ENCODE results near the gene THBS1. TPM values are rescaled to one million over a fixed set of nuclear protein-coding genes. Genes with fewer than 3 reads are reported as not detected.

THBS1 gene
- total and polyA plus RNA-seq, 2 donors (not counting 1 experiment from before 2014, with no cell fraction given), result 0.63 to 4.3 TPM

DNA sequence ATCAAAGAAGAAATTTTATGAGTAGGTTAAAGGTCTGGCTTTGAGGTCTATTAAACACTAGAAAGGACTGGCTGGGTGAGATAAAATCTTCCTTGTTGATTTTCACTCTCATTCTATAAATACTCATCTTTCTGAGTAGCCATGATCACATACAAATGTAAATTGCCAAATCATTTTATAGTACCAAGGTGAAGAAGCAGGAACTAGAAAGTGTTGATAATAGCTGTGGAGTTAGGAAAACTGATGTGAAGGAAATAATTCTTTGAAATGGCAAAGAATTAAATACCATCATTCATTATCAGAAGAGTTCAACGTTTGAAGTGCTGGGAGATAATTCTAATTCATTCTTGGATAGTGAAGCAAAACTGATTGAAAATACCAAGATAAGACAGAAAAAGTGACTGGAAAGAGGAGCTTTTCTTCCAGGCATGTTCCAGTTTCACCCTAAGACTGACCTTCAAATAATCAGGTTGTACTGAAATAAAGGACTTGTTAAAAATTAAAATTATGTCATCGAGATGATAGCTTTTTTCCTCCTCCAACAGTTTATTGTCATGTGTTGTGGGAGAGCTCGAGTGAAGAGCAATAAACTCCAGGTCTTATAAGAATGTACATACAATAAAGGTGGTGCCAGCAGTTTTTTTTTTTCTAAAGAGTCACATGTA is 17.4 kb downstream of the THBS1 start:
- Mint-ChIP-seq H3K9me3 (ENCODE audit: insufficient read depth) (no peaks in the 10 kb centered on the region), H3K4me1 (no peaks in the 10 kb centered on the region), H3K4me3 (no peak overlapping the region), H3K27ac (no peak overlapping the region), H3K27me3 (peaks cover 15% of the 10 kb centered on the region)
- no peaks in the 10 kb centered on the region for H3K27me3 ChIP-seq (replicated peaks in 1 of 4; ENCODE audit: control extremely low read depth in 1 of 4, control insufficient read depth in 3 of 4, insufficient read depth in 4 of 4, low read length in 3 of 4)
- no peaks in the 10 kb centered on the region for H3K9me3 ChIP-seq (ENCODE audit: control extremely low read depth in 1 of 3, control insufficient read depth in 2 of 3, insufficient read depth in 1 of 3, low read length in 2 of 3)
- no peak overlapping the region for H2AFZ ChIP-seq (ENCODE audit: insufficient read depth, low read depth, low read length, poor library complexity, severe bottlenecking)
- ChIA-PET POLR2A (no interaction called here), CTCF (no interaction called here)
- ATAC-seq (ENCODE audit: low read depth), result no peak
- DNase-seq, result no peak
- WGBS (ENCODE audit: insufficient coverage), result no CpG with 5 or more reads among the region's 3 CpGs
- no peak overlapping the region for H3K4me3 ChIP-seq (ENCODE audit: control extremely low read depth in 1 of 5, extremely low read depth in 1 of 5, insufficient read depth in 1 of 5, low read depth in 2 of 5, low read length in 4 of 5)
- TF ChIP-seq, protein P1, sequence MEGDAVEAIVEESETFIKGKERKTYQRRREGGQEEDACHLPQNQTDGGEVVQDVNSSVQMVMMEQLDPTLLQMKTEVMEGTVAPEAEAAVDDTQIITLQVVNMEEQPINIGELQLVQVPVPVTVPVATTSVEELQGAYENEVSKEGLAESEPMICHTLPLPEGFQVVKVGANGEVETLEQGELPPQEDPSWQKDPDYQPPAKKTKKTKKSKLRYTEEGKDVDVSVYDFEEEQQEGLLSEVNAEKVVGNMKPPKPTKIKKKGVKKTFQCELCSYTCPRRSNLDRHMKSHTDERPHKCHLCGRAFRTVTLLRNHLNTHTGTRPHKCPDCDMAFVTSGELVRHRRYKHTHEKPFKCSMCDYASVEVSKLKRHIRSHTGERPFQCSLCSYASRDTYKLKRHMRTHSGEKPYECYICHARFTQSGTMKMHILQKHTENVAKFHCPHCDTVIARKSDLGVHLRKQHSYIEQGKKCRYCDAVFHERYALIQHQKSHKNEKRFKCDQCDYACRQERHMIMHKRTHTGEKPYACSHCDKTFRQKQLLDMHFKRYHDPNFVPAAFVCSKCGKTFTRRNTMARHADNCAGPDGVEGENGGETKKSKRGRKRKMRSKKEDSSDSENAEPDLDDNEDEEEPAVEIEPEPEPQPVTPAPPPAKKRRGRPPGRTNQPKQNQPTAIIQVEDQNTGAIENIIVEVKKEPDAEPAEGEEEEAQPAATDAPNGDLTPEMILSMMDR (IDR thresholded peaks at IDR 0.05), result no peak
- no peak for TF ChIP-seq EZH2 (IDR thresholded peaks at IDR 0.05; ENCODE audit: borderline replicate concordance, insufficient read depth, low read depth, low read length, poor library complexity, severe bottlenecking)
- H3K79me2 ChIP-seq (ENCODE audit: control insufficient read depth, insufficient read depth, low read length), result no peaks in the 10 kb centered on the region
- H4K20me1 ChIP-seq (ENCODE audit: control insufficient read depth, insufficient read depth, low read length, poor library complexity, severe bottlenecking), result no peaks in the 10 kb centered on the region
- H3K4me2 ChIP-seq (replicated peaks; ENCODE audit: low read depth, low read length, poor library complexity, severe bottlenecking), result no peak overlapping the region
- H3K27ac ChIP-seq (ENCODE audit: low read length in 2 of 2), result no peak overlapping the region
- no peaks in the 10 kb centered on the region for H3K4me1 ChIP-seq (ENCODE audit: control insufficient read depth in 2 of 2, insufficient read depth in 2 of 2, low read length in 2 of 2)
- H3K9ac ChIP-seq (ENCODE audit: low read length), result no peak overlapping the region
- intact Hi-C loops (cut with micrococcal nuclease), result no loop called here
- H3K36me3 ChIP-seq (replicated peaks in 1 of 2; ENCODE audit: control extremely low read depth in 1 of 2, control insufficient read depth in 1 of 2, extremely low read depth in 1 of 2, insufficient read depth in 2 of 2, low read length in 1 of 2), result no peaks in the 10 kb centered on the region

DNA sequence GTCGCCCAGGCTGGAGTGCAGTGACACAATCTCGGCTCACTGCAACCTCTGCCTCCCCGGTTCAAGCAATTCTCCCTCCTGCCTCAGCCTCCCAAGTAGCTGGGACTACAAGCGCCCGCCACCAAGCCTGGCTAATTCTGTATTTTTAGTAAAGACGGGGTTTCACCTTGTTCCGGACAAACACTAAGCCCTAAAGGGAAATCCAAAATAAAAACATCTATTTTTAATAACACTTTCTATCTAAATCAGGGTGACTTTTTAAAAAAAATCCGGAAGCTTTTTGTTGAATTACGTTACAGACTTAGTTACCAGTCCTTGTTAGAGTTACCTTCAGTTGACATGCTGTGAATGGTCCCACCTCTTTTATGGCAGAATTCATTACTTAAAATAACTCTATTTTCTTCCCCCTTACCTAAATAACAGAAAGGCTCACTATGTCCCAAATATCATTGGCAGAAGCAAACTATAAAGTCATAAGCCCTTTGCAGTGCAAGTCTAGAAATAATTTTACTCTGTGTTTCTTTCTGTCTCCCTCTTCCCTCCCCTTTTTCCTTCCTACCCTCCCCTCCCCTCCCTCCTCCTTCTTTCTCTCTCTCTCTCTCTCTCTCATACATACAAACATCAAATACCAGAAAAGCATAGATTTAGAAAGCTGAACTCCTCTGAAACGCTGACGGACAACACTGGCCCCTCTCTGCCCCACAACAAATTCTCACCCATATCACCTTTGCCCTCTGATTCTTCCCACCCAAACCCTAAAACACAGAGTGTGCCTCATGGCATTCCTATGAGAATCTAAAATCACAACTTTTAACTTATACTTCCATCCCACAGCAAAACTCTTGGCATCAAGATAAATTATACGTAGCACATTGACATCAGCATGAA is 18.3 kb downstream of the THBS1 start:
- Mint-ChIP-seq H3K27ac (no peak overlapping the region), H3K4me1 (no peaks in the 10 kb centered on the region), H3K4me3 (no peak overlapping the region), H3K9me3 (ENCODE audit: insufficient read depth) (no peaks in the 10 kb centered on the region), H3K27me3 (peaks cover 12% of the 10 kb centered on the region)
- no peaks in the 10 kb centered on the region for H3K4me1 ChIP-seq (ENCODE audit: control insufficient read depth in 2 of 2, insufficient read depth in 2 of 2, low read length in 2 of 2)
- ChIA-PET POLR2A (no interaction called here), CTCF (no interaction called here)
- intact Hi-C loops (cut with micrococcal nuclease), result no loop called here
- H3K36me3 ChIP-seq (replicated peaks in 1 of 2; ENCODE audit: control extremely low read depth in 1 of 2, control insufficient read depth in 1 of 2, extremely low read depth in 1 of 2, insufficient read depth in 2 of 2, low read length in 1 of 2), result no peaks in the 10 kb centered on the region
- WGBS (ENCODE audit: insufficient coverage), result 94% methylated on average over 5 of the region's 12 CpGs
- no peaks in the 10 kb centered on the region for H3K79me2 ChIP-seq (ENCODE audit: control insufficient read depth, insufficient read depth, low read length)
- ATAC-seq (ENCODE audit: low read depth), result no peak
- H3K27ac ChIP-seq (ENCODE audit: low read length in 2 of 2), result no peak overlapping the region
- TF ChIP-seq EZH2 (IDR thresholded peaks at IDR 0.05; ENCODE audit: borderline replicate concordance, insufficient read depth, low read depth, low read length, poor library complexity, severe bottlenecking), result no peak
- TF ChIP-seq, protein P1 (IDR thresholded peaks at IDR 0.05), result no peak
- H3K9ac ChIP-seq (ENCODE audit: low read length), result no peak overlapping the region
- H3K27me3 ChIP-seq (replicated peaks in 1 of 4; ENCODE audit: control extremely low read depth in 1 of 4, control insufficient read depth in 3 of 4, insufficient read depth in 4 of 4, low read length in 3 of 4), result no peaks in the 10 kb centered on the region
- no peak overlapping the region for H3K4me3 ChIP-seq (ENCODE audit: control extremely low read depth in 1 of 5, extremely low read depth in 1 of 5, insufficient read depth in 1 of 5, low read depth in 2 of 5, low read length in 4 of 5)
- no peak overlapping the region for H3K4me2 ChIP-seq (replicated peaks; ENCODE audit: low read depth, low read length, poor library complexity, severe bottlenecking)
- H3K9me3 ChIP-seq (ENCODE audit: control extremely low read depth in 1 of 3, control insufficient read depth in 2 of 3, insufficient read depth in 1 of 3, low read length in 2 of 3), result no peaks in the 10 kb centered on the region
- DNase-seq, result no peak
- no peaks in the 10 kb centered on the region for H4K20me1 ChIP-seq (ENCODE audit: control insufficient read depth, insufficient read depth, low read length, poor library complexity, severe bottlenecking)
- no peak overlapping the region for H2AFZ ChIP-seq (ENCODE audit: insufficient read depth, low read depth, low read length, poor library complexity, severe bottlenecking)
